Astrocyte (in vitro differentiated cells and primary cell): Measurements from ENCODE around the gene SRSF7. TPM values are rescaled to one million over a fixed set of nuclear protein-coding genes. Genes with fewer than 3 reads are reported as not detected.

Experiments used
- DNase-seq: peaks from one replicate; pipeline ENCODE4 v3.0.0-alpha.2; 2010; ENCODE audit warnings: low read depth
- FAIRE-seq: peaks from 2 replicates; lab custom pipeline; 2011; peaks lifted over from hg19 to GRCh38; lab: Jason Lieb, UNC
- H2AFZ ChIP-seq: 2 replicates; pipeline ENCODE4 v1.6.0; 2012; ENCODE audit warnings: low read depth, low read length, inconsistent platforms
- H3K27ac ChIP-seq: 2 replicates; pipeline ENCODE4 v1.5.1; 2011; ENCODE audit warnings: low read depth, low read length, inconsistent platforms
- H3K27me3 ChIP-seq: 2 replicates; pipeline ENCODE4 v1.6.0; 2011; ENCODE audit warnings: low read length, inconsistent platforms; ENCODE audit not compliant: insufficient read depth
- H3K36me3 ChIP-seq: 2 replicates; pipeline ENCODE4 v1.5.1; 2011; ENCODE audit warnings: low read length, inconsistent platforms; ENCODE audit not compliant: insufficient read depth
- H3K4me1 ChIP-seq: 2 replicates; pipeline ENCODE4 v1.5.1; 2011; ENCODE audit warnings: low read length, inconsistent platforms; ENCODE audit not compliant: insufficient read depth
- H3K4me2 ChIP-seq: 2 replicates; pipeline ENCODE4 v1.6.0; 2012; ENCODE audit warnings: low read length, inconsistent platforms
- H3K4me3 ChIP-seq: 2 replicates; pipeline ENCODE4 v1.5.1; 2011; ENCODE audit warnings: low read depth, mild to moderate bottlenecking, low read length, inconsistent platforms; ENCODE audit not compliant: insufficient read depth
- H3K79me2 ChIP-seq: 2 replicates; pipeline ENCODE4 v1.6.0; 2012; ENCODE audit warnings: mild to moderate bottlenecking, low read length, inconsistent platforms; ENCODE audit not compliant: insufficient read depth
- H3K9ac ChIP-seq: 2 replicates; pipeline ENCODE4 v1.6.0; 2012; ENCODE audit warnings: mild to moderate bottlenecking, low read length, inconsistent platforms
- H3K9me3 ChIP-seq: 2 replicates; pipeline ENCODE4 v1.5.1; 2012; ENCODE audit warnings: low read depth, mild to moderate bottlenecking, low read length, inconsistent platforms; ENCODE audit not compliant: insufficient read depth
- H4K20me1 ChIP-seq: 2 replicates; pipeline ENCODE4 v1.6.0; 2012; ENCODE audit warnings: low read length, inconsistent platforms; ENCODE audit not compliant: insufficient read depth
- H3K27ac Mint-ChIP-seq: one replicate; pipeline ENCODE4 v1.8.0; 2021; ENCODE audit warnings: mild to moderate bottlenecking, mixed read lengths; ENCODE audit not compliant: unreplicated experiment
- H3K27me3 Mint-ChIP-seq: one replicate; pipeline ENCODE4 v1.8.0; 2021; ENCODE audit warnings: low read depth, mixed read lengths; ENCODE audit not compliant: unreplicated experiment
- H3K36me3 Mint-ChIP-seq: one replicate; pipeline ENCODE4 v1.8.0; 2021; ENCODE audit warnings: low read depth, mixed read lengths; ENCODE audit not compliant: unreplicated experiment
- H3K4me1 Mint-ChIP-seq: one replicate; pipeline ENCODE4 v1.8.0; 2021; ENCODE audit warnings: low read depth, mixed read lengths; ENCODE audit not compliant: unreplicated experiment
- H3K4me3 Mint-ChIP-seq: one replicate; pipeline ENCODE4 v1.8.0; 2021; ENCODE audit warnings: mild to moderate bottlenecking, moderate library complexity, mixed read lengths; ENCODE audit not compliant: unreplicated experiment
- H3K9me3 Mint-ChIP-seq: one replicate; pipeline ENCODE4 v1.8.0; 2021; ENCODE audit warnings: mild to moderate bottlenecking, mixed read lengths; ENCODE audit not compliant: unreplicated experiment
- CTCF ChIP-seq: IDR thresholded peaks from 2 replicates; pipeline ENCODE4 v1.5.1; 2011; ENCODE audit warnings: low read depth, mild to moderate bottlenecking, inconsistent platforms, low read length, moderate library complexity; ENCODE audit not compliant: insufficient read depth
- EZH2 ChIP-seq: IDR thresholded peaks from 2 replicates; pipeline ENCODE4 v1.6.1; 2012; ENCODE audit warnings: mild to moderate bottlenecking, low read length, inconsistent platforms; ENCODE audit not compliant: insufficient read depth
- total RNA-seq: library from RNA; stranded (reverse); gene quantifications from 2 replicates; pipeline ENCODE4 v1.2.1, GENCODE V29; 2021

SRSF7 gene
- total RNA-seq, 1 donor from 2014 or later, result 120 TPM

GRCh38 chr2:38735999-38736320 is 15.2 kb downstream of the SRSF7 start:
- DNase-seq (no peak), FAIRE-seq (no peak)
- H3K36me3 ChIP-seq, result no peaks in the 10 kb centered on the region
- H3K4me1 Mint-ChIP-seq, result no peaks in the 10 kb centered on the region
- no peaks in the 10 kb centered on the region for H3K9me3 ChIP-seq
- peaks cover 17% of the 10 kb centered on the region for H4K20me1 ChIP-seq
- no peak overlapping the region for H3K27ac ChIP-seq
- H3K4me3 ChIP-seq, result no peak overlapping the region
- H3K9me3 Mint-ChIP-seq, result no peaks in the 10 kb centered on the region
- H3K27me3 Mint-ChIP-seq, result no peaks in the 10 kb centered on the region
- no peak for TF ChIP-seq EZH2
- TF ChIP-seq CTCF, result no peak
- H3K27ac Mint-ChIP-seq, result peak overlapping the region; percentile 18
- H3K4me1 ChIP-seq, result no peaks in the 10 kb centered on the region
- no peaks in the 10 kb centered on the region for H3K27me3 ChIP-seq
- H3K36me3 Mint-ChIP-seq, result peaks cover 28% of the 10 kb centered on the region
- H3K79me2 ChIP-seq, result peaks cover 8% of the 10 kb centered on the region
- H2AFZ ChIP-seq, result no peak overlapping the region
- H3K4me2 ChIP-seq, result no peak overlapping the region
- H3K9ac ChIP-seq, result no peak overlapping the region
- no peak overlapping the region for H3K4me3 Mint-ChIP-seq

- H3K27me3 Mint-ChIP-seq, result no peaks in the 10 kb centered on the region
- FAIRE-seq (no peak), DNase-seq (no peak)
- no peak overlapping the region for H3K9ac ChIP-seq
- H3K79me2 ChIP-seq, result peaks cover 3% of the 10 kb centered on the region
- no peak overlapping the region for H3K4me2 ChIP-seq
- no peak overlapping the region for H3K4me3 ChIP-seq
- H3K27me3 ChIP-seq, result no peaks in the 10 kb centered on the region
- H4K20me1 ChIP-seq, result peaks cover 17% of the 10 kb centered on the region
- peak overlapping the region; percentile 37 for H3K4me3 Mint-ChIP-seq
- no peaks in the 10 kb centered on the region for H3K4me1 Mint-ChIP-seq
- no peaks in the 10 kb centered on the region for H3K4me1 ChIP-seq
- H3K36me3 Mint-ChIP-seq, result peaks cover 28% of the 10 kb centered on the region
- H3K27ac ChIP-seq, result no peak overlapping the region
- H2AFZ ChIP-seq, result no peak overlapping the region
- no peaks in the 10 kb centered on the region for H3K9me3 Mint-ChIP-seq
- TF ChIP-seq CTCF, result no peak
- no peak for TF ChIP-seq EZH2
- no peaks in the 10 kb centered on the region for H3K36me3 ChIP-seq
- H3K9me3 ChIP-seq, result no peaks in the 10 kb centered on the region
- no peak overlapping the region for H3K27ac Mint-ChIP-seq
These were observed 16.7 kb downstream of the SRSF7 start for GRCh38 chr2:38734299-38735058.

- Histone ChIP-seq H3K9me3 (no peaks in the 10 kb centered on the region), H3K9ac (no peak overlapping the region), H3K27ac (no peak overlapping the region), H3K4me3 (no peak overlapping the region), H3K27me3 (no peaks in the 10 kb centered on the region), H3K4me2 (no peak overlapping the region), H3K4me1 (no peaks in the 10 kb centered on the region), H4K20me1 (peaks cover 10% of the 10 kb centered on the region), H3K79me2 (no peaks in the 10 kb centered on the region), H3K36me3 (no peaks in the 10 kb centered on the region), H2AFZ (no peak overlapping the region)
- no peak for DNase-seq
- no peaks in the 10 kb centered on the region for H3K27me3 Mint-ChIP-seq
- no peaks in the 10 kb centered on the region for H3K9me3 Mint-ChIP-seq
- peaks cover 24% of the 10 kb centered on the region for H3K36me3 Mint-ChIP-seq
- TF ChIP-seq CTCF, result no peak
- TF ChIP-seq EZH2, result no peak
- no peak for FAIRE-seq
- no peaks in the 10 kb centered on the region for H3K4me1 Mint-ChIP-seq
- H3K4me3 Mint-ChIP-seq, result no peak overlapping the region
- H3K27ac Mint-ChIP-seq, result no peak overlapping the region
These were observed 17.7 kb downstream of the SRSF7 start for GRCh38 chr2:38733300-38733971.
